ENCODE results near the gene KCNJ15. TPM values are rescaled to one million over a fixed set of nuclear protein-coding genes. Genes with fewer than 3 reads are reported as not detected.

Gene KCNJ15
- total RNA-seq, 4 donors from 2014 or later: 2.4 to 7.3 (median 5.7) TPM

DNA sequence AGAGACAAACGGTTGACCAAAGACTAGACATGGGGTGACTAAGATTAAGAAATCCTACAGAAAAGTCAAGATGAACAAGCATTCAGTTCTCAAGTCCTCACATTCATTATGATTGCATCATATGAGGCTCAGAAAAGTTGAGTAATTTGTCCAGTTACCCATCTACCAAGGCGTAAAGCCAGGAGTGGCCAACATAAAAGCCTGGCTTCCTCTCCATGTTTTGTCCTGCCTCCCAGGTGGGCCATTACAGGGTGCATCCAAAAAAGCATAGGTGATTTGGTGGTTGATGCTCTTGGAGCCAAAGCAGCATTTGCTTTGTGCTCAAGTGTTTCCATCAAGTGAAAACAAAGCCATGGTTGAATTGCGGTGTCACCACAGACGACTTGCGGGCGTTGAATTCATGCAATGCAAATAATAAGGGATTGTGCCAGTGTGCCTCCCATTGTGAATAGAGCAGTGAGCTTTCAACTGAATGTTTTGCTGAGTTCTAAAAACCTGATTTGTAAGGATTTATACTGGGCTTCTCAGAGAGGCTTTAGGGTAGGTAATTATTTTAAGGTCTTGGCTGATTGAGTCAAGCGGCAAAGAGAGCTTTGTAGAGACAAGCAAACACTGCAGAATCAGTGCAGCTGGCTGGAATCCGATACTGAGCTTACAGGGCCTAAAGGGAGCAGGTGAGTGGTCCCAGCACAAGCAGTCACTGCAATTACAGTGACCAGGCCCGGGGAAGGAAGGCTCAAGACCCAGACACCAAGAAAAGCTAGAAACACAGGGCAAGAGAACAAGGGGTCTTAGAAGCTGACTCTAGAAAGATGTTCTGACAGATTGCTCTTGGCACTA is 54.1 kb downstream of the KCNJ15 start:
- TF ChIP-seq, protein P1, sequence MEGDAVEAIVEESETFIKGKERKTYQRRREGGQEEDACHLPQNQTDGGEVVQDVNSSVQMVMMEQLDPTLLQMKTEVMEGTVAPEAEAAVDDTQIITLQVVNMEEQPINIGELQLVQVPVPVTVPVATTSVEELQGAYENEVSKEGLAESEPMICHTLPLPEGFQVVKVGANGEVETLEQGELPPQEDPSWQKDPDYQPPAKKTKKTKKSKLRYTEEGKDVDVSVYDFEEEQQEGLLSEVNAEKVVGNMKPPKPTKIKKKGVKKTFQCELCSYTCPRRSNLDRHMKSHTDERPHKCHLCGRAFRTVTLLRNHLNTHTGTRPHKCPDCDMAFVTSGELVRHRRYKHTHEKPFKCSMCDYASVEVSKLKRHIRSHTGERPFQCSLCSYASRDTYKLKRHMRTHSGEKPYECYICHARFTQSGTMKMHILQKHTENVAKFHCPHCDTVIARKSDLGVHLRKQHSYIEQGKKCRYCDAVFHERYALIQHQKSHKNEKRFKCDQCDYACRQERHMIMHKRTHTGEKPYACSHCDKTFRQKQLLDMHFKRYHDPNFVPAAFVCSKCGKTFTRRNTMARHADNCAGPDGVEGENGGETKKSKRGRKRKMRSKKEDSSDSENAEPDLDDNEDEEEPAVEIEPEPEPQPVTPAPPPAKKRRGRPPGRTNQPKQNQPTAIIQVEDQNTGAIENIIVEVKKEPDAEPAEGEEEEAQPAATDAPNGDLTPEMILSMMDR (IDR thresholded peaks at IDR 0.05; ENCODE audit: low read depth): no peak

DNA sequence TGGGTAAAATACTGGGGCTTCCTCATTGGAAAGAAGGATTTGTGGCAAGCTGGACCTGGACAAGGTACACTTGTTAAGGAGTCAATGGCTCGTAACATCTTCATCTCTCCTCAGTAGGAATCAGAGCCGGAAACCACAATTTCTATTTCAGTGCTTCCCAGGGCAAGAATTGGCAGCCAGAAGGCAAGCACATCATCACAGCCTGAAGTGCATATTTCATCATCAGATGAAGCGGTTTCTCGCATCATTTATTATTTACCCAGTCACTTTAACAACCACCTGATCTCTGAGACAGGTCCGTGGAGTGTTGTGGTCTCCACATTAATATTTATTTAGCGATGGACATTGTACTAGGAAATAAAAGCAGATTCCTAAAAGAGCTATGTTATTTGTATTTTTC is 55.0 kb downstream of the KCNJ15 start:
- TF ChIP-seq, protein P1 (IDR thresholded peaks at IDR 0.05; ENCODE audit: low read depth): no peak

DNA sequence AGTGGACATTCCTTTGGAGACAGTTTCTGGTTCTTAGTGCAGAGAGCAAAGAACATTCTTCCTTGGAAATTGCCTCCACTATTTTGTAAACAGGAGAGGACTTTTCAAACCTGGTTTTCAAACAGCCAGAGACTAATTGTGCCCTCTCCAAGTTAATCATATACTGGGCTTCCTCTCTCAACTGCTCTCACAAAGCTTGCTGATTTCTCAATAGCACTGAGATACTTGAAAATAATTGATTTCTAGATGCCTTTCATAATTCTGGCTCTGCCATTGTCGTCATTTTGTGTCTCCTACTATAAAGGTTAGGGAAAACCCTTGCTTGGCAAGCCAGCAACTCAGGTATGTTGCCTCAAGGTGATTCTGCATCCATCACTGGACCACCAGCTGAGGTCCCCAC is 56.0 kb downstream of the KCNJ15 start:
- TF ChIP-seq, protein P1 (IDR thresholded peaks at IDR 0.05; ENCODE audit: low read depth): no peak

DNA sequence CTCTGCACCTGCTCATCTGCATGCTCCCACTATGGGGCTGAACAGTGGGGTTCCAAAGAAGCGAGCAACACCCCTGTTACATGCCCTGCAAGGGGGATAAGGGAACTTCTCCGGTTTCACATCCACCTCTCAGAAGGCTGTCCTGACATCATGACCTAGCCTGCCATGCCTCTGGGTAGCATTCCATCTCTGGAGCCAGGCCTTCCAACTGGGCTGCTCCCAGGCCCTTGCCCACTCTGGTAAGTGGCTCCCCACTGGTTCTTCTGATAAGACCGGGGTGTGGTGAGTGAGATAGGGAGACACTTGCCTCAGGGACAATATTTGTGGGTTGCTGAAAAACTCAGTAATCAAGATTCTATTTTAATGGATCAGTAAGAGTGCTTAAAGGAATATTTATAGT is 57.8 kb downstream of the KCNJ15 start:
- TF ChIP-seq, protein P1 (IDR thresholded peaks at IDR 0.05; ENCODE audit: low read depth): no peak

DNA sequence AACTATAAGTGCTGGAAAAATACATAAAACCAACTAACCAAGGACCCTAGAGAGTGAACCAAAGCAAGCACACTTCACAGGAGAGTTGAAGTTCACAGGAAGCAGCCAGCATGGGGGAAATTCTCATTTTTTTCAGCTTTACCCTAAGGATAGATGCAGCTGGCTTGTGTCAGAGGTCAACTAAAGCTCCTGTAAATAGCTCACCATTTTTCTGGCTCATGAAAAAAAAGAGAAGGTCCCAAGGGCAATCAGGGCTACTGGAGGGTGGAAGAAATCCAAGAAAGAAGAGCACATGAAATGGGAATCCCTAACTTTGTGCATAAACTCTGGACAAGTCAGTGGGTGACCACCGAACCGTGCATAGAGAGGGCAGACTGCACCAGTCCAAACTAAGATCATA is 58.3 kb downstream of the KCNJ15 start:
- TF ChIP-seq, protein P1 (IDR thresholded peaks at IDR 0.05; ENCODE audit: low read depth): no peak

DNA sequence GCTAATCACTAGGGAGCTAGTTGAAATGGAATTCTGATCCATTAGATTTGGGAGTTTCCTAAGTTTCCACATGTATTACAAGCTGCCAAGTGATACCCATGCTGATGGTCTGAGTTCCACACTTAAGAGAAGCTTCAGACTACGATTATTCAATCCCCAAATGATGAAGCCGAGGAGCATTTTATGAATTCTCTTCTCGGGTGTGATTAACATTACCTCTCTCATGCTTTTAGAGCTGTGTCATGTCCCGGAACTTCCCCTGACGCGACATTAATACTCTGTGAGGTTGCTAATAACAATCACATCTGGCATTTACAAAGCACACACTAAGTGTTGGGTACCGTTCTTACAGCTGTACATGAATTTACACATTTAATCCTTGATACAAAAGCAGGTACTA is 63.0 kb downstream of the KCNJ15 start:
- TF ChIP-seq, protein P1 (IDR thresholded peaks at IDR 0.05; ENCODE audit: low read depth): no peak

DNA sequence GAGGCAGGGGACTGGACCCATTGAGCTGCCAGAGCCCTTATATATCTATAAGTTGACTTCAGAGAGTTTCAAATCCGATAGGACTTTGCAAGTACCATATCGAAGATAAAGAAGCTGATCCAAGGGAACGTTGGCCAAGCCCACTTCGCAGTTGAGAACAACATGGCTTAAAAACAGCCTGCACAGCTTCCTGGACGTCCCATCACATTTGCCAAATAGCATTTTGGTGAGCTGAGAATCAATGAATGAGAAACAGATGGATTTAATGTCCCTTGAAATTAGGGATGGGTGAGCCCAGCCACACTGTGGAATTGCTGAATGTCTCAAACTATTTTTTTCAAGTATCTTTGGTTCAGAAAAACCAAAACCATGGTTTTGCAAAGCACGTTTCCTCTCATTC is 64.8 kb downstream of the KCNJ15 start:
- TF ChIP-seq, protein P1 (IDR thresholded peaks at IDR 0.05; ENCODE audit: low read depth): no peak

All from subcutaneous adipose tissue (tissue), 4 donors.